ENCODE results near the gene KLHL24.
"Not testable (repeated sequence)": the region's sequence is repeated elsewhere in the genome, so short reads cannot be mapped to it uniquely, and the experiment has no call there.

KLHL24 gene

GRCh38 chr3:183619010-183619409 is 16.4 kb upstream of the KLHL24 start:
- no peak for DNase-seq
- no peaks in the 10 kb centered on the region for H3K36me3 ChIP-seq (replicated peaks)
- H3K27me3 ChIP-seq (replicated peaks): no peaks in the 10 kb centered on the region
- in situ Hi-C loops (cut with HindIII; ENCODE audit: low pct_ligation_motif_present, low sequenced_read_pairs): no loop called here
- no peak overlapping the region for H3K27ac ChIP-seq
- TF ChIP-seq CTCF (IDR thresholded peaks at IDR 0.05; ENCODE audit: low read depth, low read length, missing control alignments): no peak
- no peak overlapping the region for H3K4me3 ChIP-seq (ENCODE audit: low read depth, low read length)

- Histone ChIP-seq H3K36me3 (replicated peaks) (no peaks in the 10 kb centered on the region), H3K4me3 (ENCODE audit: low read depth, low read length) (no peak overlapping the region), H3K27ac (no peak overlapping the region), H3K27me3 (replicated peaks) (no peaks in the 10 kb centered on the region)
- in situ Hi-C loops (cut with HindIII; ENCODE audit: low pct_ligation_motif_present, low sequenced_read_pairs): no loop called here
- TF ChIP-seq CTCF (IDR thresholded peaks at IDR 0.05; ENCODE audit: low read depth, low read length, missing control alignments): no peak
- DNase-seq: no peak
These were observed 15.7 kb upstream of the KLHL24 start for GRCh38 chr3:183619624-183620251.

GRCh38 chr3:183620252-183620628 is 15.2 kb upstream of the KLHL24 start:
- H3K36me3 ChIP-seq (replicated peaks): no peaks in the 10 kb centered on the region
- H3K27me3 ChIP-seq (replicated peaks): no peaks in the 10 kb centered on the region
- TF ChIP-seq CTCF (IDR thresholded peaks at IDR 0.05; ENCODE audit: low read depth, low read length, missing control alignments): no peak
- no peak overlapping the region for H3K27ac ChIP-seq
- no peak for DNase-seq
- H3K4me3 ChIP-seq (ENCODE audit: low read depth, low read length): no peak overlapping the region
- in situ Hi-C loops (cut with HindIII; ENCODE audit: low pct_ligation_motif_present, low sequenced_read_pairs): no loop called here

- H3K36me3 ChIP-seq (replicated peaks); H3K27ac ChIP-seq; H3K4me3 ChIP-seq (ENCODE audit: low read depth, low read length); in situ Hi-C loops (cut with HindIII; ENCODE audit: low pct_ligation_motif_present, low sequenced_read_pairs); DNase-seq; H3K27me3 ChIP-seq (replicated peaks): not testable (repeated sequence)
These were observed 12.9 kb upstream of the KLHL24 start for GRCh38 chr3:183622473-183622872.

- TF ChIP-seq CTCF (IDR thresholded peaks at IDR 0.05; ENCODE audit: low read depth, low read length, missing control alignments): no peak
- Histone ChIP-seq H3K27ac (no peak overlapping the region), H3K36me3 (replicated peaks) (no peaks in the 10 kb centered on the region), H3K4me3 (ENCODE audit: low read depth, low read length) (no peak overlapping the region), H3K27me3 (replicated peaks) (no peaks in the 10 kb centered on the region)
- DNase-seq: no peak
- in situ Hi-C loops (cut with HindIII; ENCODE audit: low pct_ligation_motif_present, low sequenced_read_pairs): no loop called here
These were observed 8.4 kb upstream of the KLHL24 start for GRCh38 chr3:183626877-183627594.

GRCh38 chr3:183629546-183630301 is 5.7 kb upstream of the KLHL24 start:
- no peaks in the 10 kb centered on the region for H3K27me3 ChIP-seq (replicated peaks)
- in situ Hi-C loops (cut with HindIII; ENCODE audit: low pct_ligation_motif_present, low sequenced_read_pairs): no loop called here
- no peak for DNase-seq
- no peak overlapping the region for H3K27ac ChIP-seq
- H3K36me3 ChIP-seq (replicated peaks): no peaks in the 10 kb centered on the region
- TF ChIP-seq CTCF (IDR thresholded peaks at IDR 0.05; ENCODE audit: low read depth, low read length, missing control alignments): no peak
- H3K4me3 ChIP-seq (ENCODE audit: low read depth, low read length): no peak overlapping the region
